Stimulated activated naive CD4-positive, alpha-beta T cell treated with Interleukin-2 at 50 U/mL for 16 hours (primary cell): ENCODE measurements around the gene KCTD20.
"Not testable (repeated sequence)": the region's sequence is repeated elsewhere in the genome, so short reads cannot be mapped to it uniquely, and the experiment has no call there.

ENCODE experiments used
- DNase-seq: peaks from one replicate; lab custom pipeline; 2025; lab: John Stamatoyannopoulos, UW

KCTD20 gene

GRCh38 chr6:36444470-36444869 lies 1.7 kb downstream of the KCTD20 start:
- DNase-seq, result no peak

- no peak for DNase-seq
These were observed 2.8 kb downstream of the KCTD20 start for GRCh38 chr6:36445621-36446020.

GRCh38 chr6:36449173-36449572 lies 6.4 kb downstream of the KCTD20 start:
- not testable (repeated sequence) for DNase-seq

GRCh38 chr6:36452897-36453296 lies 10.1 kb downstream of the KCTD20 start:
- DNase-seq, result not testable (repeated sequence)

GRCh38 chr6:36455486-36456027 lies 12.8 kb downstream of the KCTD20 start:
- no peak for DNase-seq

- DNase-seq, result no peak
These were observed 16.7 kb downstream of the KCTD20 start for GRCh38 chr6:36459501-36459900.

- DNase-seq, result no peak
These were observed 18.1 kb downstream of the KCTD20 start for GRCh38 chr6:36460916-36461315.

GRCh38 chr6:36461646-36462045 lies 18.8 kb downstream of the KCTD20 start:
- DNase-seq, result no peak

- no peak for DNase-seq
These were observed 20.9 kb downstream of the KCTD20 start for GRCh38 chr6:36463676-36464075.

GRCh38 chr6:36464233-36464632 lies 21.4 kb downstream of the KCTD20 start:
- DNase-seq, result no peak

GRCh38 chr6:36467625-36468024 lies 24.8 kb downstream of the KCTD20 start:
- DNase-seq, result no peak

- no peak for DNase-seq
These were observed 26.4 kb downstream of the KCTD20 start for GRCh38 chr6:36469148-36469661.

GRCh38 chr6:36469946-36470345 lies 27.1 kb downstream of the KCTD20 start:
- no peak for DNase-seq

- no peak for DNase-seq
These were observed 35.3 kb downstream of the KCTD20 start for GRCh38 chr6:36478051-36478526.

GRCh38 chr6:36479256-36479655 lies 36.5 kb downstream of the KCTD20 start:
- DNase-seq, result no peak

- DNase-seq, result not testable (repeated sequence)
These were observed 40.5 kb downstream of the KCTD20 start for GRCh38 chr6:36483326-36483725.

GRCh38 chr6:36484736-36485135 lies 41.9 kb downstream of the KCTD20 start:
- DNase-seq, result no peak

GRCh38 chr6:36487698-36488097 lies 44.9 kb downstream of the KCTD20 start:
- no peak for DNase-seq

- no peak for DNase-seq
These were observed 45.4 kb downstream of the KCTD20 start for GRCh38 chr6:36488221-36488620.

- no peak for DNase-seq
These were observed 46.6 kb downstream of the KCTD20 start for GRCh38 chr6:36489426-36489825.

- no peak for DNase-seq
These were observed 48.7 kb downstream of the KCTD20 start for GRCh38 chr6:36491378-36491965.

- no peak for DNase-seq
These were observed 49.3 kb downstream of the KCTD20 start for GRCh38 chr6:36492092-36492491.

GRCh38 chr6:36492621-36493020 lies 49.8 kb downstream of the KCTD20 start:
- DNase-seq, result no peak

GRCh38 chr6:36493319-36493718 lies 50.5 kb downstream of the KCTD20 start:
- no peak for DNase-seq
